DOHH2 (cell line): ENCODE measurements around the gene CACNG6.

Experiments used
- EZH2phosphoT487 ChIP-seq: fragments of 200-600 bp; sonication (generic); IDR thresholded peaks from 2 replicates; pipeline ENCODE4 v1.6.1; 2017; ENCODE audit warnings: borderline replicate concordance, mild to moderate bottlenecking, antibody characterized with exemption, low read length, moderate library complexity, mixed read lengths
- TF ChIP-seq, protein P1 (sequence below): fragments of 200-600 bp; sonication (generic); IDR thresholded peaks from one replicate; pipeline ENCODE4 v1.5.1; 2014; ENCODE audit warnings: antibody characterized with exemption, mild to moderate bottlenecking, low read depth, low read length; ENCODE audit not compliant: poor library complexity, severe bottlenecking

DNA sequence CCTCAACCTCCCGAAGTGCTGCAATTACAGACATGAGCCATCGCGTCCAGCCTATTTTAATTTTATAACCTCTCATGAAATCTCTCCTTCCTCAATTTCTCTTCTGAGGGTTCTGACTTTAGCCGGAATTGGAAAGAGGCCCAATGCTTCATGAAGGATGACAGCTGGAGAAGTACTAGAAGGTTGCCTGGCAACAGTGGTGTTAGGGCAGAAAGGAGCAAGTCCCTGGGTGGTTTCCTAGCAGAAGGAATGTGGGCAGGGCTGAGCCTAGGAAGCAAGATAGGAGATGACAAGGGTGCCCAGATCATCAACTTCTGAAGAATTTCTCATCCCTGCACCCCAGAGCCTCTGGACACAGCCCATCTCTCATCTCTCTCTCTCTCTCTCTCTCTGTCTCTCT, 25.8 kb downstream of the CACNG6 start:
- TF ChIP-seq, protein P1, sequence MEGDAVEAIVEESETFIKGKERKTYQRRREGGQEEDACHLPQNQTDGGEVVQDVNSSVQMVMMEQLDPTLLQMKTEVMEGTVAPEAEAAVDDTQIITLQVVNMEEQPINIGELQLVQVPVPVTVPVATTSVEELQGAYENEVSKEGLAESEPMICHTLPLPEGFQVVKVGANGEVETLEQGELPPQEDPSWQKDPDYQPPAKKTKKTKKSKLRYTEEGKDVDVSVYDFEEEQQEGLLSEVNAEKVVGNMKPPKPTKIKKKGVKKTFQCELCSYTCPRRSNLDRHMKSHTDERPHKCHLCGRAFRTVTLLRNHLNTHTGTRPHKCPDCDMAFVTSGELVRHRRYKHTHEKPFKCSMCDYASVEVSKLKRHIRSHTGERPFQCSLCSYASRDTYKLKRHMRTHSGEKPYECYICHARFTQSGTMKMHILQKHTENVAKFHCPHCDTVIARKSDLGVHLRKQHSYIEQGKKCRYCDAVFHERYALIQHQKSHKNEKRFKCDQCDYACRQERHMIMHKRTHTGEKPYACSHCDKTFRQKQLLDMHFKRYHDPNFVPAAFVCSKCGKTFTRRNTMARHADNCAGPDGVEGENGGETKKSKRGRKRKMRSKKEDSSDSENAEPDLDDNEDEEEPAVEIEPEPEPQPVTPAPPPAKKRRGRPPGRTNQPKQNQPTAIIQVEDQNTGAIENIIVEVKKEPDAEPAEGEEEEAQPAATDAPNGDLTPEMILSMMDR, result no peak
- no peak for TF ChIP-seq EZH2phosphoT487
